Measurements from ENCODE around the gene PLOD3. TPM values are rescaled to one million over a fixed set of nuclear protein-coding genes. Genes with fewer than 3 reads are reported as not detected.

Gene PLOD3
- total RNA-seq, 1 donor, result 90.2 TPM

GRCh38 chr7:101241443-101242349 lies 24.3 kb upstream of the PLOD3 start:
- no peak overlapping the region for H3K4me3 ChIP-seq (ENCODE audit: low read depth, low read length)
- DNase-seq (ENCODE audit: low read depth), result no peak
- TF ChIP-seq, protein P1, sequence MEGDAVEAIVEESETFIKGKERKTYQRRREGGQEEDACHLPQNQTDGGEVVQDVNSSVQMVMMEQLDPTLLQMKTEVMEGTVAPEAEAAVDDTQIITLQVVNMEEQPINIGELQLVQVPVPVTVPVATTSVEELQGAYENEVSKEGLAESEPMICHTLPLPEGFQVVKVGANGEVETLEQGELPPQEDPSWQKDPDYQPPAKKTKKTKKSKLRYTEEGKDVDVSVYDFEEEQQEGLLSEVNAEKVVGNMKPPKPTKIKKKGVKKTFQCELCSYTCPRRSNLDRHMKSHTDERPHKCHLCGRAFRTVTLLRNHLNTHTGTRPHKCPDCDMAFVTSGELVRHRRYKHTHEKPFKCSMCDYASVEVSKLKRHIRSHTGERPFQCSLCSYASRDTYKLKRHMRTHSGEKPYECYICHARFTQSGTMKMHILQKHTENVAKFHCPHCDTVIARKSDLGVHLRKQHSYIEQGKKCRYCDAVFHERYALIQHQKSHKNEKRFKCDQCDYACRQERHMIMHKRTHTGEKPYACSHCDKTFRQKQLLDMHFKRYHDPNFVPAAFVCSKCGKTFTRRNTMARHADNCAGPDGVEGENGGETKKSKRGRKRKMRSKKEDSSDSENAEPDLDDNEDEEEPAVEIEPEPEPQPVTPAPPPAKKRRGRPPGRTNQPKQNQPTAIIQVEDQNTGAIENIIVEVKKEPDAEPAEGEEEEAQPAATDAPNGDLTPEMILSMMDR (IDR thresholded peaks at IDR 0.05; ENCODE audit: insufficient read depth, low read depth, low read length), result no peak

DNA sequence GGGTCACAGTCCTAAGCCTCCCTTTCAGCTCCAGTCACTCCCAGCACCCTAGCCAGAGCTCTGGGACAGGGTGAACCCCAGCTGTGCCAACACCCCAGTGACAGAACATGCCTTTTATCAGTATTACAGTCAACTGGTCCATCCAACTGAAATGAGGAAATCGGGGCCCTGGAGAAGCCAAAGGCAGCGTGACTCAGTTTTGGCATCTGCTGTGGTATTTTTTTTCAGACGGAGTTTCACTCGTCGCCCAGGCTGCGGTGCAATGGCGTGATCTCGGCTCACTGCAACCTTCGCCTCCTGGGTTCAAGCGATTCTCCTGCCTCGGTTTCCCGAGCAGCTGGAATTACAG lies 23.6 kb upstream of the PLOD3 start:
- TF ChIP-seq, protein P1 (IDR thresholded peaks at IDR 0.05; ENCODE audit: insufficient read depth, low read depth, low read length), result no peak

GRCh38 chr7:101240226-101241014 lies 23.0 kb upstream of the PLOD3 start:
- no peak for DNase-seq (ENCODE audit: low read depth)
- no peak overlapping the region for H3K4me3 ChIP-seq (ENCODE audit: low read depth, low read length)
- TF ChIP-seq, protein P1 (IDR thresholded peaks at IDR 0.05; ENCODE audit: insufficient read depth, low read depth, low read length), result no peak

More for the DNA sequence above, 23.6 kb upstream of the PLOD3 start:
- H3K4me3 ChIP-seq (ENCODE audit: low read depth, low read length), result no peak overlapping the region
- no peak for DNase-seq (ENCODE audit: low read depth)

GRCh38 chr7:101239951-101240220 lies 22.5 kb upstream of the PLOD3 start:
- no peak overlapping the region for H3K4me3 ChIP-seq (ENCODE audit: low read depth, low read length)
- no peak for DNase-seq (ENCODE audit: low read depth)
- TF ChIP-seq, protein P1 (IDR thresholded peaks at IDR 0.05; ENCODE audit: insufficient read depth, low read depth, low read length), result no peak

- no peak for DNase-seq (ENCODE audit: low read depth)
Observed at GRCh38 chr7:101239191-101239950, 22.0 kb upstream of the PLOD3 start.

More at GRCh38 chr7:101239191-101239950, 22.0 kb upstream of the PLOD3 start:
- TF ChIP-seq, protein P1 (IDR thresholded peaks at IDR 0.05; ENCODE audit: insufficient read depth, low read depth, low read length), result no peak
- no peak overlapping the region for H3K4me3 ChIP-seq (ENCODE audit: low read depth, low read length)

Measured in fibroblast of villous mesenchyme (primary cell).